Fibroblast of lung (primary cell): Measurements from ENCODE around the gene CCDC116. TPM values are rescaled to one million over a fixed set of nuclear protein-coding genes. Genes with fewer than 3 reads are reported as not detected.
"Not testable (repeated sequence)": the region's sequence is repeated elsewhere in the genome, so short reads cannot be mapped to it uniquely, and the experiment has no call there.

Experiments used
- DNase-seq, 2 donors: peaks; one replicate each; pipeline versions ENCODE4 v3.0.0 to v3.0.0-alpha.2; 2010; ENCODE audit warnings: low read depth in 2 of 2
- H2AFZ ChIP-seq: 2 replicates; pipeline ENCODE4 v1.5.1; 2012; ENCODE audit warnings: low read length, control low read depth, inconsistent platforms
- H3K27ac ChIP-seq: 2 replicates; pipeline ENCODE4 v1.5.1; 2011; ENCODE audit warnings: low read length, control low read depth; ENCODE audit not compliant: insufficient read depth
- H3K27me3 ChIP-seq: 2 replicates; pipeline ENCODE4 v1.5.1; 2011; ENCODE audit warnings: mild to moderate bottlenecking, low read length; ENCODE audit not compliant: control insufficient read depth, insufficient read depth
- H3K36me3 ChIP-seq: 2 replicates; pipeline ENCODE4 v1.5.1; 2011; ENCODE audit warnings: low read length; ENCODE audit not compliant: control insufficient read depth, insufficient read depth
- H3K4me1 ChIP-seq: 2 replicates; pipeline ENCODE4 v1.5.1; 2011; ENCODE audit warnings: low read length; ENCODE audit not compliant: control insufficient read depth, insufficient read depth; ENCODE audit errors: extremely low read depth
- H3K4me2 ChIP-seq: 2 replicates; pipeline ENCODE4 v1.5.1; 2011; ENCODE audit warnings: low read length, control low read depth; ENCODE audit not compliant: insufficient read depth; ENCODE audit errors: extremely low read depth
- H3K4me3 ChIP-seq, 4 experiments: fragments of 200-600 bp in 1 of 4; sonication (generic) in 1 of 4; replicated peaks in 1 of 4; 2 replicates each; pipeline ENCODE4 v1.5.1; 2011 to 2016; ENCODE audit warnings: low read length in 4 of 4, low read depth in 3 of 4, mild to moderate bottlenecking in 3 of 4, control low read depth in 2 of 4, inconsistent platforms in 1 of 4, mixed read lengths in 1 of 4; ENCODE audit not compliant: insufficient read depth in 1 of 4; ENCODE audit errors: control extremely low read depth in 1 of 4
- H3K79me2 ChIP-seq: 2 replicates; pipeline ENCODE4 v1.5.1; 2012; ENCODE audit warnings: mild to moderate bottlenecking, low read length, inconsistent platforms; ENCODE audit not compliant: control insufficient read depth, insufficient read depth
- H3K9ac ChIP-seq: 2 replicates; pipeline ENCODE4 v1.5.1; 2011; ENCODE audit warnings: mild to moderate bottlenecking, low read length, control low read depth; ENCODE audit not compliant: insufficient read depth
- H3K9me3 ChIP-seq: 2 replicates; pipeline ENCODE4 v1.5.1; 2012; ENCODE audit warnings: low read depth, low read length; ENCODE audit not compliant: control insufficient read depth, insufficient read depth
- H4K20me1 ChIP-seq: 2 replicates; pipeline ENCODE4 v1.5.1; 2011; ENCODE audit warnings: low read length; ENCODE audit not compliant: control insufficient read depth, insufficient read depth; ENCODE audit errors: extremely low read depth
- EZH2 ChIP-seq: IDR thresholded peaks from 2 replicates; pipeline ENCODE4 v1.5.1; 2012; ENCODE audit warnings: low read length, control low read depth, mild to moderate bottlenecking; ENCODE audit errors: missing control alignments
- polyA plus RNA-seq, 2 donors: library from polyadenylated mRNA; depleted of rRNA in 1 of 2; stranded (reverse) in 1 of 2; unstranded in 1 of 2; fragments of >200 nt; gene quantifications; 2 replicates each; pipeline ENCODE4 v1.2.1, GENCODE V29; 2011 to 2012; ENCODE audit warnings: missing spikeins in 1 of 2
- total RNA-seq: library from RNA; depleted of rRNA; stranded (reverse); fragments of >200 nt; gene quantifications from 2 replicates; pipeline ENCODE4 v1.2.1, GENCODE V29; 2014
- TF ChIP-seq, protein P1 (sequence below), 2 donors: IDR thresholded peaks in 1 of 2; conservative IDR thresholded peaks in 1 of 2; 1 replicate in 1 of 2; 2 replicates in 1 of 2; pipeline ENCODE4 v1.5.1; 2011 to 2012; ENCODE audit warnings: low read length in 2 of 2, control low read depth in 1 of 2, inconsistent platforms in 1 of 2, low read depth in 1 of 2, mild to moderate bottlenecking in 1 of 2

CCDC116 gene
- total and polyA plus RNA-seq, 2 donors (not counting 1 experiment from before 2014, with no cell fraction given): 0.03 to 0.17 TPM

DNA sequence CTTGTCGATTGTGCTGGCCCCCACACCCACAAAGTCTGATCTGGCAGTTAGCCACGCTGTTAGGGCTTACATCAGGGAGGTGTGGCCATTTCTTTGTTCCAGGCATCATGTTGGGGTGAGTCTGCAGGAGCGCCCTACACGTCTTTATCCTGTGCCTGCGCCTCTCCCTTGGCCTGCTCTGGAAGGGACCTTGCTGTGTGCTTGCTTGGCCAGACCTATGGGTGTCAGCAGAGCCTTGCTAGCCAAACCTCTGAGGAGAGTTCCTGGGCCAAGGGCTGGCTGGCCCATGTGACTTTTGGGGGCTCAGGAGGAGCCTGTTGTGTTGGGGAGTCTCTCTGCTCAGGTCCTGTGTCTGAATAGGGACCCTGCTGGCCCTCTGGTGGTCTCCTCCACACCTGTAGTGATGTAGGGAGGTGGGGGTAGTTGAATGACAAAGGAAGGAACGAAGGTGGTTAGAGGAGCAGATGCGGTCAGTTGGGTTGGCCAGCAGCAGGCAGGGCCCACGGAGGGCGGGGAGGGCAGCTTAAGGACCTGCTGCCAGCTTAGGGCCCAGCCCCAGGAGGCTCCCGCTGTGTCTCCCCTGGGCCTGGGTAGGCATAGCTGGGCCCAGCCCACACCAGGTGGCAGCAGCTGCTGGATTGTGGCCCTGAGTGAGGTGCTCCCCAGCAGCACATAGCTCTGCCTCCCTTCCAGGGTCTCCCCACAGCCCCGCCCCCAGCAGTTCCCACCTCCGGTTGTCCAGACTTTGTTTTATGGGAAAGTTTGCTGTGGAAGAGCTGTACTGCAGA, 41.2 kb downstream of the CCDC116 start:
- no peak overlapping the region for H3K9ac ChIP-seq
- H3K27ac ChIP-seq: no peak overlapping the region
- no peak for DNase-seq
- peaks cover 3% of the 10 kb centered on the region for H3K79me2 ChIP-seq
- H3K4me3 ChIP-seq: no peak overlapping the region
- no peaks in the 10 kb centered on the region for H3K9me3 ChIP-seq
- H4K20me1 ChIP-seq: no peaks in the 10 kb centered on the region
- no peaks in the 10 kb centered on the region for H3K27me3 ChIP-seq
- no peak overlapping the region for H2AFZ ChIP-seq
- peaks cover 13% of the 10 kb centered on the region for H3K36me3 ChIP-seq
- H3K4me2 ChIP-seq: no peak overlapping the region
- TF ChIP-seq EZH2: no peak
- TF ChIP-seq, protein P1, sequence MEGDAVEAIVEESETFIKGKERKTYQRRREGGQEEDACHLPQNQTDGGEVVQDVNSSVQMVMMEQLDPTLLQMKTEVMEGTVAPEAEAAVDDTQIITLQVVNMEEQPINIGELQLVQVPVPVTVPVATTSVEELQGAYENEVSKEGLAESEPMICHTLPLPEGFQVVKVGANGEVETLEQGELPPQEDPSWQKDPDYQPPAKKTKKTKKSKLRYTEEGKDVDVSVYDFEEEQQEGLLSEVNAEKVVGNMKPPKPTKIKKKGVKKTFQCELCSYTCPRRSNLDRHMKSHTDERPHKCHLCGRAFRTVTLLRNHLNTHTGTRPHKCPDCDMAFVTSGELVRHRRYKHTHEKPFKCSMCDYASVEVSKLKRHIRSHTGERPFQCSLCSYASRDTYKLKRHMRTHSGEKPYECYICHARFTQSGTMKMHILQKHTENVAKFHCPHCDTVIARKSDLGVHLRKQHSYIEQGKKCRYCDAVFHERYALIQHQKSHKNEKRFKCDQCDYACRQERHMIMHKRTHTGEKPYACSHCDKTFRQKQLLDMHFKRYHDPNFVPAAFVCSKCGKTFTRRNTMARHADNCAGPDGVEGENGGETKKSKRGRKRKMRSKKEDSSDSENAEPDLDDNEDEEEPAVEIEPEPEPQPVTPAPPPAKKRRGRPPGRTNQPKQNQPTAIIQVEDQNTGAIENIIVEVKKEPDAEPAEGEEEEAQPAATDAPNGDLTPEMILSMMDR (conservative IDR thresholded peaks at IDR 0.05 in 1 of 2, IDR thresholded peaks at IDR 0.05 in 1 of 2; ENCODE audit: low read depth in 1 of 2, low read length in 2 of 2): no peak
- H3K4me1 ChIP-seq: no peaks in the 10 kb centered on the region

- no peak for TF ChIP-seq EZH2
- TF ChIP-seq, protein P1 (conservative IDR thresholded peaks at IDR 0.05 in 1 of 2, IDR thresholded peaks at IDR 0.05 in 1 of 2; ENCODE audit: low read depth in 1 of 2, low read length in 2 of 2): no peak
- Histone ChIP-seq H3K4me3 (no peak overlapping the region), H3K27me3 (no peaks in the 10 kb centered on the region), H3K79me2 (no peaks in the 10 kb centered on the region), H3K36me3 (peaks cover 13% of the 10 kb centered on the region), H4K20me1 (no peaks in the 10 kb centered on the region), H3K9me3 (no peaks in the 10 kb centered on the region), H2AFZ (no peak overlapping the region), H3K4me1 (no peaks in the 10 kb centered on the region), H3K27ac (no peak overlapping the region), H3K4me2 (no peak overlapping the region), H3K9ac (no peak overlapping the region)
- no peak for DNase-seq
Observed at GRCh38 chr22:21674638-21675245, 42.2 kb downstream of the CCDC116 start.

DNA sequence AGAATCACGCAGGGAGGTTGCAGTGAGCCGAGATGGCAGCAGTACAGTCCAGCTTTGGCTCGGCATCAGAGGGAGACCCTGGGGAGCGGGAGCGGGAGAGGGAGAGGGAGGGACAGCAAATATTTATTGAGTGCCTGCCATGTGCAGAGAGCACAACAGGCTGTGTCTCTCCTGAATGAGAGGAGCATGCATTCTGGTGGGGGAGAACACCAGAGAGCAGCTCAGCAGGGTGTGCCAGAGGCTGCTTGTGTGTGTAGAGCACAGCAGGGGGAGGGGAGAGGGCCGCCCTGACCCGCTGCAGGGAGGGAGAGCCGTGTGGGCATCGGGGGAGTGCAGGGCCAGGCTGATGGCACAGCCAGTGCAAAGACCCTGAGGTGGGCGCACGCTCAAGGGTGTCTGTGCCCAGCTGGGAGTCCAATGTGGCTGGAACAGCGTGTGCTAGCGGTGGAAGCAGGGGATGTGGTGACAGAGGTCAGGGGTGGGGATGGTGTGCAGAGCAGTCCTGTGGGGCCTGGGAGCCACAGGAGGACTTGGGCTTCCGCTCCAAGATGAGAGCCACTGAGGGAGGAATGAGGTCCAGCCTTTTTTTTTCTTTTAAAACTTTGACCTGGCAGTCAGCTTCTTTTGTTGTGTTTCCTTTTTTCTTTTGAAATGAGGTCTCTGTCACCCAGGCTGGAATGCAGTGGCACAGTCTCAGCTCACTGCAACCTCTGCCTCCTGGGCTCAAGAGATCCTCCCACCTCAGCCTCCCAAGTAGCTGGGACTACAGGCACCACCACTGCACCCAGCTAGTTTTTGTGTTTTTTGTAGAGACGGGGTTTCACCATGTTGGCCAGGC, 45.3 kb downstream of the CCDC116 start:
- TF ChIP-seq, protein P1 (conservative IDR thresholded peaks at IDR 0.05 in 1 of 2, IDR thresholded peaks at IDR 0.05 in 1 of 2; ENCODE audit: low read depth in 1 of 2, low read length in 2 of 2): no peak
- TF ChIP-seq EZH2: no peak
- Histone ChIP-seq H3K79me2 (no peaks in the 10 kb centered on the region), H3K4me2 (no peak overlapping the region), H3K36me3 (peaks cover 11% of the 10 kb centered on the region), H4K20me1 (no peaks in the 10 kb centered on the region), H2AFZ (no peak overlapping the region), H3K9ac (no peak overlapping the region), H3K27me3 (no peaks in the 10 kb centered on the region), H3K27ac (no peak overlapping the region), H3K4me3 (no peak overlapping the region), H3K4me1 (no peaks in the 10 kb centered on the region), H3K9me3 (no peaks in the 10 kb centered on the region)
- DNase-seq: no peak

GRCh38 chr22:21678842-21679241, 46.3 kb downstream of the CCDC116 start:
- H3K9me3 ChIP-seq, H3K79me2 ChIP-seq, H4K20me1 ChIP-seq, DNase-seq, H3K9ac ChIP-seq, H3K27ac ChIP-seq, H3K4me1 ChIP-seq, H3K4me3 ChIP-seq, H3K4me2 ChIP-seq, H3K27me3 ChIP-seq, H2AFZ ChIP-seq: not testable (repeated sequence)
- peaks cover 12% of the 10 kb centered on the region for H3K36me3 ChIP-seq
